H1 (cell line): Measurements from ENCODE around the gene CST11. TPM values are rescaled to one million over a fixed set of nuclear protein-coding genes. Genes with fewer than 3 reads are reported as not detected.

Experiments used
- polyA plus RNA-seq, 7 experiments: library from polyadenylated mRNA; depleted of rRNA in 3 of 7; stranded (reverse) in 5 of 7; unstranded in 2 of 7; fragments of >200 nt in 5 of 7; fragments of 200-250 nt in 2 of 7; gene quantifications; 1 replicate in 5 of 7; 2 replicates in 1 of 7; 4 replicates in 1 of 7; pipeline versions ENCODE4 v1.2.1 to v1.2.3, GENCODE V29; 2011 to 2013; ENCODE audit warnings: missing spikeins in 2 of 7, mixed read lengths in 2 of 7
- total RNA-seq: library from RNA; stranded (reverse); fragmentation: NEBNext Ultra II Directional; extraction: Animal tissue kit (Norgen Biotek cat#: 25700); gene quantifications from 2 replicates; pipeline ENCODE4 v1.2.1, GENCODE V29; 2021
- TF ChIP-seq, protein P1 (sequence below): IDR thresholded peaks from 2 replicates; pipeline ENCODE4 v1.6.1; 2012; ENCODE audit warnings: inconsistent platforms

CST11 gene
- total and polyA plus RNA-seq, 2 of the 8 experiments (the other 6 are each of a cell fraction or from before 2014, with no cell fraction given) = 2.0 TPM; not detected in 1

DNA sequence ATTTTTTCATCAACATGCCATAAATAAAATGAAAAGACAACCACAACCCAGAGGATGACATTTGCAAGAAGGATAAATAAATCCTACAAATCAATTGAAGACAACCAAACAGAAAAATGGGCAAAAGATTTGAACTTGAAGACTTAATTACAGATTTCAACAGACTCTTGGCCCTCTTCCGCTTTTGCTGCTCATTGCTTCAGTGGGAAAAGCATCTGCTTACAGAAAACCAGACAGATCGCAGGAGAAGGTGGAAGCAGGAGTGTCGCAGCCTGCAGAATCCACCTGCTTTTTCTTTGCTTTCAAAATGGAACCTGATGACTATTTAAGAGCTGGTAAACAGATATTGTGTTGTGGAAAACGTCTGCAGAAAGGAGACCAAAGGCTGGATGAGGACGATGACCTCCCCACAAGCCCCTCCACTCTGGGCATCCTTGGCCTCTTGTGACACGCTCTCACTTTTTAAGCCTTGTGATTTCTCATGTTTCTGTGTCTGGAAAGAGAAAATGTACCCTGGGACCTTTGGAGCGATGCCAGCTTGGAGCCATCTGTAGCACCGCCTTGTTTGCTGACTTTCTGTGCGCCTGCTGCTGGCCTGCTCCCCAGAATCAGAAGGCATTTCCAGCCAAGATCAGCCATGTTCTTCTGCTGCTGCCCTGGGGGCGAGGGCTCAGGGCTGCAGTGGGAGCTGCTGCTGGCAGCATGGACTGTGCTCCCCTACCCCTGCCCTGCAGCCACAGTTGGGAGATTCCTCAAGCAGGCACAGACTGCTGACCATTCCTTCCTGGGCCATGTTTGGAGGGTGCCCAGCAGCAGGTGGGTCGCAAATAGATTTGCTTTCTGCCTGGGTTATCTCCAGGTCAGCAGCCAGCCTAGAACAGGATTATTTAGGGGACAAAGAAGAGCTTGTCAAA lies 16.8 kb downstream of the CST11 start (continued):
- TF ChIP-seq, protein P1, sequence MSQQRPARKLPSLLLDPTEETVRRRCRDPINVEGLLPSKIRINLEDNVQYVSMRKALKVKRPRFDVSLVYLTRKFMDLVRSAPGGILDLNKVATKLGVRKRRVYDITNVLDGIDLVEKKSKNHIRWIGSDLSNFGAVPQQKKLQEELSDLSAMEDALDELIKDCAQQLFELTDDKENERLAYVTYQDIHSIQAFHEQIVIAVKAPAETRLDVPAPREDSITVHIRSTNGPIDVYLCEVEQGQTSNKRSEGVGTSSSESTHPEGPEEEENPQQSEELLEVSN = no peak
